ENCODE results near the gene ST8SIA5.

ST8SIA5 gene

DNA sequence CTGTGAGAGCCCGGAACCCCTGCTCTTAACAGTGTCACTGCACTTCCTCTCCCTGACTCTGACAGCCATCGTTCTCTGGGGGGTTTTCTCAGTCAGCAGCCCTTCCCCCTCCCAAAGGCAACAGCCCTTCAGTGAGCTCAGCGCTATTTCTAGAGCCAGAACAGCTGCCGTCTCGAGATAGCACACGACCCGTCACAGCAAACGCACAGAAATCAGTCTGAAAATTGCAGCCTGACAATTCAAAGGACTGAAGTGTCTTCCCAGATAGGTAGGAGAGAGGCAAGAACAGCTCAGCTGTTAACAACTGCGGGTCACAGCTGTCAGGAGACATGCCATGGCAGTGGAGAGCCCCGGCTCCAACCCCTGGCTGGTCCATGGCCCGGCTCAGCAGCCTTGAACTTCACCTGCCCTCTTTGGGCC is 45.4 kb downstream of the ST8SIA5 start:
- Histone ChIP-seq H3K27ac (replicated peaks) (no peak overlapping the region), H3K27me3 (ENCODE audit: insufficient read depth, poor library complexity, severe bottlenecking) (peaks cover 23% of the 10 kb centered on the region)
- no peak for DNase-seq (ENCODE audit: low read depth in 1 of 2, low spot score in 1 of 2)

DNA sequence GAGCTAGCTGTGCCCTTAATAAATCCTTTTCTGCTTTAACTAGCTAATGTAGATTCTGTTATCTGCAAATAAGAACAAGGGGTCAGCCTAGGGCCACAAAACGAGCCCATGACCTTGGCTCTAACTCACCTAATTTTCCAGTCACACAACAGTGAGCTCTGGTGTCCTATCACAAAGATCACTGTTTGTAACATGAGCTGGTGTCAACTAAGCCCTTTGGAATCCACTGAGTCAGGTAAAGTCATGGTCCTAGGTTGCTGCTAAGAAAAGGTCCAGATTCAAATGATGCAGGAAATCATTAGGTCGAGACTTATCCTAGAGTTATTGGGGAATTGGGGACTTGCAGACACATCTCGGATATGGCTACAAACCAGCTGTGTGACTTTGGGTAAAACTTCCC is 49.9 kb downstream of the ST8SIA5 start:
- Histone ChIP-seq H3K27me3 (ENCODE audit: insufficient read depth, poor library complexity, severe bottlenecking) (peaks cover 9% of the 10 kb centered on the region), H3K27ac (replicated peaks) (no peak overlapping the region), H3K4me3 (replicated peaks; ENCODE audit: insufficient read depth, low read length) (no peak overlapping the region)
- TF ChIP-seq, protein P1, sequence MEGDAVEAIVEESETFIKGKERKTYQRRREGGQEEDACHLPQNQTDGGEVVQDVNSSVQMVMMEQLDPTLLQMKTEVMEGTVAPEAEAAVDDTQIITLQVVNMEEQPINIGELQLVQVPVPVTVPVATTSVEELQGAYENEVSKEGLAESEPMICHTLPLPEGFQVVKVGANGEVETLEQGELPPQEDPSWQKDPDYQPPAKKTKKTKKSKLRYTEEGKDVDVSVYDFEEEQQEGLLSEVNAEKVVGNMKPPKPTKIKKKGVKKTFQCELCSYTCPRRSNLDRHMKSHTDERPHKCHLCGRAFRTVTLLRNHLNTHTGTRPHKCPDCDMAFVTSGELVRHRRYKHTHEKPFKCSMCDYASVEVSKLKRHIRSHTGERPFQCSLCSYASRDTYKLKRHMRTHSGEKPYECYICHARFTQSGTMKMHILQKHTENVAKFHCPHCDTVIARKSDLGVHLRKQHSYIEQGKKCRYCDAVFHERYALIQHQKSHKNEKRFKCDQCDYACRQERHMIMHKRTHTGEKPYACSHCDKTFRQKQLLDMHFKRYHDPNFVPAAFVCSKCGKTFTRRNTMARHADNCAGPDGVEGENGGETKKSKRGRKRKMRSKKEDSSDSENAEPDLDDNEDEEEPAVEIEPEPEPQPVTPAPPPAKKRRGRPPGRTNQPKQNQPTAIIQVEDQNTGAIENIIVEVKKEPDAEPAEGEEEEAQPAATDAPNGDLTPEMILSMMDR (IDR thresholded peaks at IDR 0.05; ENCODE audit: insufficient read depth, low read length): no peak
- TF ChIP-seq POLR2AphosphoS5 (IDR thresholded peaks at IDR 0.05; ENCODE audit: low read depth) (no peak), SPI1 (IDR thresholded peaks at IDR 0.05; ENCODE audit: borderline replicate concordance, low read depth) (no peak), GABPA (IDR thresholded peaks at IDR 0.05; ENCODE audit: low read depth) (no peak)
- TF ChIP-seq, protein P2, sequence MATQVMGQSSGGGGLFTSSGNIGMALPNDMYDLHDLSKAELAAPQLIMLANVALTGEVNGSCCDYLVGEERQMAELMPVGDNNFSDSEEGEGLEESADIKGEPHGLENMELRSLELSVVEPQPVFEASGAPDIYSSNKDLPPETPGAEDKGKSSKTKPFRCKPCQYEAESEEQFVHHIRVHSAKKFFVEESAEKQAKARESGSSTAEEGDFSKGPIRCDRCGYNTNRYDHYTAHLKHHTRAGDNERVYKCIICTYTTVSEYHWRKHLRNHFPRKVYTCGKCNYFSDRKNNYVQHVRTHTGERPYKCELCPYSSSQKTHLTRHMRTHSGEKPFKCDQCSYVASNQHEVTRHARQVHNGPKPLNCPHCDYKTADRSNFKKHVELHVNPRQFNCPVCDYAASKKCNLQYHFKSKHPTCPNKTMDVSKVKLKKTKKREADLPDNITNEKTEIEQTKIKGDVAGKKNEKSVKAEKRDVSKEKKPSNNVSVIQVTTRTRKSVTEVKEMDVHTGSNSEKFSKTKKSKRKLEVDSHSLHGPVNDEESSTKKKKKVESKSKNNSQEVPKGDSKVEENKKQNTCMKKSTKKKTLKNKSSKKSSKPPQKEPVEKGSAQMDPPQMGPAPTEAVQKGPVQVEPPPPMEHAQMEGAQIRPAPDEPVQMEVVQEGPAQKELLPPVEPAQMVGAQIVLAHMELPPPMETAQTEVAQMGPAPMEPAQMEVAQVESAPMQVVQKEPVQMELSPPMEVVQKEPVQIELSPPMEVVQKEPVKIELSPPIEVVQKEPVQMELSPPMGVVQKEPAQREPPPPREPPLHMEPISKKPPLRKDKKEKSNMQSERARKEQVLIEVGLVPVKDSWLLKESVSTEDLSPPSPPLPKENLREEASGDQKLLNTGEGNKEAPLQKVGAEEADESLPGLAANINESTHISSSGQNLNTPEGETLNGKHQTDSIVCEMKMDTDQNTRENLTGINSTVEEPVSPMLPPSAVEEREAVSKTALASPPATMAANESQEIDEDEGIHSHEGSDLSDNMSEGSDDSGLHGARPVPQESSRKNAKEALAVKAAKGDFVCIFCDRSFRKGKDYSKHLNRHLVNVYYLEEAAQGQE (IDR thresholded peaks at IDR 0.05; ENCODE audit: insufficient replicate concordance, low read depth): no peak
- no peak for DNase-seq (ENCODE audit: low read depth in 1 of 2, low spot score in 1 of 2)

More for the DNA sequence above, 45.4 kb downstream of the ST8SIA5 start:
- H3K4me3 ChIP-seq (replicated peaks; ENCODE audit: insufficient read depth, low read length): no peak overlapping the region
- TF ChIP-seq GABPA (IDR thresholded peaks at IDR 0.05; ENCODE audit: low read depth) (no peak), POLR2AphosphoS5 (IDR thresholded peaks at IDR 0.05; ENCODE audit: low read depth) (no peak), SPI1 (IDR thresholded peaks at IDR 0.05; ENCODE audit: borderline replicate concordance, low read depth) (no peak)
- TF ChIP-seq, protein P1 (IDR thresholded peaks at IDR 0.05; ENCODE audit: insufficient read depth, low read length): no peak
- TF ChIP-seq, protein P2 (IDR thresholded peaks at IDR 0.05; ENCODE audit: insufficient replicate concordance, low read depth): no peak

DNA sequence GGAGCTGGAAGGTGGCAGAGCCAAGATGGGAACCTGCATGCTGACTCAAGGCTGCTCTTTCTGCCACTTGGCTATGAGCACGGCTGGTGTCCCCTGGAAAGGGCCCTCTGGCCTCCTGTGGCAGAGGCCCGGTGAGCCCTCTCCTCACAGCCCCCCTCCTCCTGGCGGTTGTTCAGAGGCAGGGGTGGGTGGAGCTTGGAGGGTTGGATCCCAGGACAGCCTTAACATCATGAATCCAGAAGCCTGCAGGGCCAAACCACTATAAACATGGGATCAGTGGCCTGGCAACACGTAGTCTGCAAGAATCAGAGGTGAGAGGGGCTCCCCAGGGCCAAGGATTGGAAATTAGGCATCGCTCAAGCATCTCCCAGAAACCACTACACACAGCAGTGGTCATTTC is 51.3 kb downstream of the ST8SIA5 start:
- Histone ChIP-seq H3K27me3 (ENCODE audit: insufficient read depth, poor library complexity, severe bottlenecking) (no peaks in the 10 kb centered on the region), H3K27ac (replicated peaks) (no peak overlapping the region), H3K4me3 (replicated peaks; ENCODE audit: insufficient read depth, low read length) (no peak overlapping the region)
- no peak for TF ChIP-seq POLR2AphosphoS5 (IDR thresholded peaks at IDR 0.05; ENCODE audit: low read depth)
- DNase-seq (ENCODE audit: low read depth in 1 of 2, low spot score in 1 of 2): no peak

DNA sequence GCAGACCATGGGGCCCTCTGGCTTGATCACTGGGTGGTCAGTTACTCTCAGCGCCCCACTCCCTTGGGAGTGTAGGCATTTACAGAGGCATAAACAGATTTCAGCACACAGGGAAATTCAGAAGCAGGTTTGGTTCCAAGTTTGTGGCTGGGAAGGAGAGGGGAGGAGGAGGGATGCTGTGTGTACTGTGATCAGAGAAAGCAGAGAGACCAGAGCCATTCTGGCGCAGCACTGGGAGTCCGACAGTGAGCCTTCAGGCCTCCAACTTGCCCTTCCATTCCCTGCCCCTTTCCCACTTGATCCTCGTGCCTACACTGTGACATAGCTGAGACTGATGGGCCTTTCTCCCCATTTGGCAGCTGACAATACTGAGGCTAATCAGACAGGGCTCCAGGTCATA is 52.0 kb downstream of the ST8SIA5 start:
- Histone ChIP-seq H3K4me3 (replicated peaks; ENCODE audit: insufficient read depth, low read length) (no peak overlapping the region), H3K27ac (replicated peaks) (no peak overlapping the region), H3K27me3 (ENCODE audit: insufficient read depth, poor library complexity, severe bottlenecking) (no peaks in the 10 kb centered on the region)
- DNase-seq (ENCODE audit: low read depth in 1 of 2, low spot score in 1 of 2): no peak
- TF ChIP-seq POLR2AphosphoS5 (IDR thresholded peaks at IDR 0.05; ENCODE audit: low read depth) (no peak), GABPA (IDR thresholded peaks at IDR 0.05; ENCODE audit: low read depth) (no peak), SPI1 (IDR thresholded peaks at IDR 0.05; ENCODE audit: borderline replicate concordance, low read depth) (no peak)
- TF ChIP-seq, protein P2 (IDR thresholded peaks at IDR 0.05; ENCODE audit: insufficient replicate concordance, low read depth): no peak
- TF ChIP-seq, protein P1 (IDR thresholded peaks at IDR 0.05; ENCODE audit: insufficient read depth, low read length): no peak

Data from HL-60 (cell line).